OCI-LY1 (cell line): ENCODE results near the gene HLTF.

Experiments
- EZH2 ChIP-seq: fragments of 200-600 bp; sonication (generic), shearing (Covaris generic); IDR thresholded peaks from 2 replicates; pipeline ENCODE4 v1.8.0; 2017; ENCODE audit warnings: borderline replicate concordance, mixed run types, mild to moderate bottlenecking, antibody characterized with exemption, low read length, moderate library complexity, mixed read lengths
- TF ChIP-seq, protein P1 (sequence below): fragments of 200-600 bp; sonication (generic), shearing (Covaris generic); IDR thresholded peaks from 2 replicates; pipeline ENCODE4 v1.5.1; 2017; ENCODE audit warnings: mild to moderate bottlenecking, antibody characterized with exemption, low read length, moderate library complexity, mixed read lengths

DNA sequence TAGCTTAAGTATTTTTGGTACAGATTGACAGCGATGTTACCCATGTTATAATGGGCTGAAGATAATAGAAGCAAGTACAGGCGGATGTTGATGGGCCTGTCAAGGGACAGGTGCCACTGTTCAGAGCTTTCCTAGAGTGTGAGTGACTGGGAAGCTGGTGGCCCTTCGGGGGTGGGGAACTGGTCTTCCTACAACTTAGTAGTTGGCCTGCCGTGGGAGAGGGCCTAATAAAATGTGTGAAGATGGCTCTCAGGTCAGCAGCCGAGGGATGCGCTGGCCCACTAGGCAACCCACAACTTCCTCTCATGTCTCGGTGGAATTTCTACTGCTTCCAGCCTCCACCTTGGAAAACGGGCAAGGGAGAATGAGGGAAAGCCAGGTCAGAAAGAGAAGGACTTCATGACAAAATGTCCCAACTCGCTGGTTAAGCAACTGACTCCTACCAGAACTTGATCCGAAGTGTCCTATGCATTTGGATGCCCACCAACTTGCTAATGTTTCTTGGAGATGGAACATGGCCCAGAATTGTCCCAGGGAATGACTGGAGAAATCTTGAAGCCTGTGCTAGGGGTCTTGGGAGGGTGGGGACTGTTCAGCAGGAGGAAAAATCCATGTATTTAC, 93.6 kb downstream of the HLTF start:
- TF ChIP-seq, protein P1, sequence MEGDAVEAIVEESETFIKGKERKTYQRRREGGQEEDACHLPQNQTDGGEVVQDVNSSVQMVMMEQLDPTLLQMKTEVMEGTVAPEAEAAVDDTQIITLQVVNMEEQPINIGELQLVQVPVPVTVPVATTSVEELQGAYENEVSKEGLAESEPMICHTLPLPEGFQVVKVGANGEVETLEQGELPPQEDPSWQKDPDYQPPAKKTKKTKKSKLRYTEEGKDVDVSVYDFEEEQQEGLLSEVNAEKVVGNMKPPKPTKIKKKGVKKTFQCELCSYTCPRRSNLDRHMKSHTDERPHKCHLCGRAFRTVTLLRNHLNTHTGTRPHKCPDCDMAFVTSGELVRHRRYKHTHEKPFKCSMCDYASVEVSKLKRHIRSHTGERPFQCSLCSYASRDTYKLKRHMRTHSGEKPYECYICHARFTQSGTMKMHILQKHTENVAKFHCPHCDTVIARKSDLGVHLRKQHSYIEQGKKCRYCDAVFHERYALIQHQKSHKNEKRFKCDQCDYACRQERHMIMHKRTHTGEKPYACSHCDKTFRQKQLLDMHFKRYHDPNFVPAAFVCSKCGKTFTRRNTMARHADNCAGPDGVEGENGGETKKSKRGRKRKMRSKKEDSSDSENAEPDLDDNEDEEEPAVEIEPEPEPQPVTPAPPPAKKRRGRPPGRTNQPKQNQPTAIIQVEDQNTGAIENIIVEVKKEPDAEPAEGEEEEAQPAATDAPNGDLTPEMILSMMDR, result no peak
- no peak for TF ChIP-seq EZH2
